ENCODE data around the gene UNCX.
"Not testable (repeated sequence)": the region's sequence is repeated elsewhere in the genome, so short reads cannot be mapped to it uniquely, and the experiment has no call there.

UNCX gene

GRCh38 chr7:1259621-1260243 lies 27.1 kb downstream of the UNCX start:
- DNase-seq = no peak

- DNase-seq = no peak
Observed at GRCh38 chr7:1260244-1260635, 27.6 kb downstream of the UNCX start.

- not testable (repeated sequence) for DNase-seq
Observed at GRCh38 chr7:1261036-1261435, 28.4 kb downstream of the UNCX start.

- no peak for DNase-seq
Observed at GRCh38 chr7:1262441-1262840, 29.8 kb downstream of the UNCX start.

GRCh38 chr7:1263391-1263951 lies 30.8 kb downstream of the UNCX start:
- no peak for DNase-seq

- no peak for DNase-seq
Observed at GRCh38 chr7:1264345-1265280, 31.9 kb downstream of the UNCX start.

- DNase-seq = no peak
Observed at GRCh38 chr7:1267016-1267900, 34.6 kb downstream of the UNCX start.

GRCh38 chr7:1268076-1268815 lies 35.6 kb downstream of the UNCX start:
- DNase-seq = no peak

GRCh38 chr7:1268866-1269265 lies 36.2 kb downstream of the UNCX start:
- no peak for DNase-seq

- no peak for DNase-seq
Observed at GRCh38 chr7:1269336-1269890, 36.7 kb downstream of the UNCX start.

- DNase-seq = no peak
Observed at GRCh38 chr7:1270181-1270580, 37.5 kb downstream of the UNCX start.

- no peak for DNase-seq
Observed at GRCh38 chr7:1271046-1271445, 38.4 kb downstream of the UNCX start.

GRCh38 chr7:1271656-1272055 lies 39.0 kb downstream of the UNCX start:
- no peak for DNase-seq

GRCh38 chr7:1272136-1272535 lies 39.5 kb downstream of the UNCX start:
- DNase-seq = not testable (repeated sequence)

- no peak for DNase-seq
Observed at GRCh38 chr7:1274121-1274875, 41.6 kb downstream of the UNCX start.

GRCh38 chr7:1274876-1275375 lies 42.3 kb downstream of the UNCX start:
- no peak for DNase-seq

GRCh38 chr7:1275451-1276381 lies 43.0 kb downstream of the UNCX start:
- DNase-seq = no peak

- no peak for DNase-seq
Observed at GRCh38 chr7:1276626-1277175, 44.0 kb downstream of the UNCX start.

- no peak for DNase-seq
Observed at GRCh38 chr7:1278543-1278942, 45.9 kb downstream of the UNCX start.
